HEK293T (cell line): Measurements from ENCODE around the gene TXNL4B.

Experiments used
- CTCF ChIA-PET: fragments of 350-600 bp; formaldehyde crosslinking; extraction: SDS; loops from one replicate; lab custom pipeline; 2021; ENCODE audit warnings: antibody characterized with exemption, inconsistent platforms; lab: Yijun Ruan, JAX
- POLR2A ChIA-PET: fragments of 350-600 bp; formaldehyde crosslinking; extraction: SDS; loops from one replicate; lab custom pipeline; 2020; ENCODE audit warnings: antibody characterized with exemption, inconsistent platforms; lab: Yijun Ruan, JAX
- DNase-seq: peaks from one replicate; pipeline ENCODE4 v3.0.0; 2012; ENCODE audit warnings: mixed read lengths; ENCODE audit errors: extremely low spot score
- ARNT ChIP-seq: fragments of 450-650 bp; IDR thresholded peaks from 2 replicates; pipeline ENCODE4 v1.6.1; 2017; ENCODE audit warnings: mild to moderate bottlenecking
- BHLHE40 ChIP-seq: fragments of 450-650 bp; IDR thresholded peaks from 2 replicates; pipeline ENCODE4 v1.6.1; 2016; ENCODE audit warnings: mild to moderate bottlenecking, moderate library complexity, borderline replicate concordance
- CTBP1 ChIP-seq: fragments of 450-650 bp; IDR thresholded peaks from 2 replicates; pipeline ENCODE4 v1.6.1; 2016; ENCODE audit warnings: borderline replicate concordance
- ELF4 ChIP-seq: fragments of 450-650 bp; IDR thresholded peaks from 2 replicates; pipeline ENCODE4 v1.6.1; 2017; ENCODE audit warnings: antibody characterized with exemption
- FOXA1 ChIP-seq: fragments of 450-650 bp; IDR thresholded peaks from 2 replicates; pipeline ENCODE4 v1.6.1; 2016; ENCODE audit warnings: mild to moderate bottlenecking
- FOXK2 ChIP-seq: fragments of 450-650 bp; IDR thresholded peaks from 2 replicates; pipeline ENCODE4 v1.6.1; 2016; ENCODE audit warnings: mild to moderate bottlenecking
- FOXM1 ChIP-seq: fragments of 450-650 bp; IDR thresholded peaks from 2 replicates; pipeline ENCODE4 v1.6.1; 2017; ENCODE audit warnings: mild to moderate bottlenecking, borderline replicate concordance
- HDGF ChIP-seq: fragments of 450-650 bp; IDR thresholded peaks from 2 replicates; pipeline ENCODE4 v1.6.1; 2017; ENCODE audit warnings: antibody characterized with exemption, borderline replicate concordance
- L3MBTL2 ChIP-seq: fragments of 450-650 bp; conservative IDR thresholded peaks from 2 replicates; pipeline ENCODE4 v1.6.1; 2016; ENCODE audit warnings: mild to moderate bottlenecking
- LEF1 ChIP-seq: fragments of 450-650 bp; IDR thresholded peaks from 2 replicates; pipeline ENCODE4 v1.6.1; 2017; ENCODE audit warnings: mild to moderate bottlenecking, borderline replicate concordance
- NFRKB ChIP-seq: fragments of 450-650 bp; IDR thresholded peaks from 2 replicates; pipeline ENCODE4 v1.6.1; 2016; ENCODE audit warnings: mild to moderate bottlenecking, moderate library complexity
- PKNOX1 ChIP-seq: fragments of 450-650 bp; IDR thresholded peaks from 2 replicates; pipeline ENCODE4 v1.6.1; 2016
- SP1 ChIP-seq: fragments of 450-650 bp; IDR thresholded peaks from 2 replicates; pipeline ENCODE4 v1.6.1; 2017
- SUZ12 ChIP-seq: fragments of 450-650 bp; IDR thresholded peaks from 2 replicates; pipeline ENCODE4 v1.6.1; 2016; ENCODE audit warnings: mild to moderate bottlenecking
- TARDBP ChIP-seq: fragments of 450-650 bp; IDR thresholded peaks from 2 replicates; pipeline ENCODE4 v1.6.1; 2016
- ZNF384 ChIP-seq: fragments of 450-650 bp; IDR thresholded peaks from 2 replicates; pipeline ENCODE4 v1.6.1; 2016

The TXNL4B gene

DNA sequence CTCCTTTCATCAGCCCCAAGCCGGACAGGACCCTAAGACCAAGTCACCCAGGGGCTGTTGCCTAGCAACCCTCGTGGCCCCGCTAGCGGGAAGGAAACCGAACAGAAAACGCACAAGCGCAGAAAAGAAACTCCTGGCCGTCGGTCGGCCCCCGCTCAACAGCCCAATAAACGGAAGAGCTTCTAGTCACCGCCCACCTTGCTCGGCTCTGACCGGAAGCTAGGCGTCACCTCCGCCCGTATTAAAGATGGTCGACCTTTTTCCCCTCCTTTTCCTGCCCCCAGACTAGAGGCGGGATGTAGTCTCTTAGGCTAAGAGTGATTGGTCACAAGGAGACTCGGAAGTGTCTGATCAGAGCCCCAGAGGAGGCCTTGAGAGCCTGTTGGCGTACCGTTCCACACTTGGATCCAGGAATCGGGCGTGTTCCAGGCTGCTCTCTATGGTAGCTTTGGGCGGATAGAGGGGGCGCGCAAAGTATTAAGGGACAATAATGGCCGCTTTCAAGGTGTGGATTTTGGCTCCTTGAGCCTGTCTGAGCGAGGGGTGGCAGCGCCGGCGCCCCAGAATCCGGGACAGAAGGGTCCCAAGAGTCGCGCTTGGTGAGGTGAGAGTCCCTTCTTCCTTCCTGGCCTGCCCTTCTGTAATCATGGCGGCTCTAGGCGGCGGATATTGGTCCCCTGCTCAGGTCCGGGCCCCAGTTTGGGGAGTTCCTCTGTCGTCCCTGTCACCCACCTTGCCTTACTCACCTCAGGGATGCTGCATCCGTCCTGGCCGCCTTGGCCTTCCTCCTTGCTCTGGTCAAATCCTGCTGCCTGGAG is at the start of gene TXNL4B, which contains the start of gene DHX38:
Gene TXNL4B, minus strand, starts transcription at position 173 of the 818 bp plus-strand sequence. CDS start 2,871 bp downstream, outside the sequence.
Gene DHX38, plus strand, starts transcription at position 400 of the 818 bp plus-strand sequence. CDS start 2,311 bp downstream, outside the sequence.
- DNase-seq: peak; percentile 95
- ChIA-PET POLR2A (interaction anchor here (0.7 to 2.1 kb wide), 10 partner anchors 8 to 210 kb away, joined by 3 to 12 read pairs (median 4); partner anchors contain the start of gene ZNF821), CTCF (interaction anchor here (1.5 kb wide), 1 partner anchor 26 kb away, joined by 4 read pairs; no protein-coding TSS in a partner anchor)
- TF ChIP-seq BHLHE40 (no peak), ELF4 (peak; percentile 76), TARDBP (no peak), FOXA1 (no peak), ARNT (no peak), LEF1 (no peak), L3MBTL2 (peak; percentile 36; the same call in 1 of the 2 replicates), PKNOX1 (peak; percentile 83), FOXM1 (no peak), NFRKB (peak; percentile 47; the same call in 1 of the 2 replicates)

GRCh38 chr16:72142476-72142875 is 49.1 kb upstream of the TXNL4B start:
- no peak for DNase-seq

GRCh38 chr16:72139908-72140307 is 46.5 kb upstream of the TXNL4B start:
- TF ChIP-seq FOXK2: no peak
- no peak for TF ChIP-seq NFRKB
- no peak for TF ChIP-seq TARDBP
- TF ChIP-seq ZNF384: no peak
- TF ChIP-seq ARNT: no peak
- TF ChIP-seq L3MBTL2: no peak
- TF ChIP-seq FOXA1: no peak
- TF ChIP-seq FOXM1: no peak
- no peak for TF ChIP-seq SP1
- no peak for TF ChIP-seq LEF1
- CTCF ChIA-PET: no interaction called here
- DNase-seq: no peak
- POLR2A ChIA-PET: no interaction called here

More at GRCh38 chr16:72142476-72142875, 49.1 kb upstream of the TXNL4B start:
- TF ChIP-seq BHLHE40 (no peak), LEF1 (no peak), NFRKB (no peak), ELF4 (no peak), ZNF384 (no peak), FOXM1 (no peak), SP1 (no peak), HDGF (no peak), CTBP1 (no peak), L3MBTL2 (no peak), SUZ12 (no peak), FOXK2 (no peak), TARDBP (no peak), ARNT (no peak)
- CTCF ChIA-PET: no interaction called here
- POLR2A ChIA-PET: no interaction called here

- ChIA-PET CTCF (no interaction called here), POLR2A (no interaction called here)
- DNase-seq: no peak
- no peak for TF ChIP-seq FOXA1
These were observed 44.7 kb upstream of the TXNL4B start for GRCh38 chr16:72138064-72138572.

GRCh38 chr16:72137380-72138063 is 44.1 kb upstream of the TXNL4B start:
- no peak for DNase-seq
- POLR2A ChIA-PET: no interaction called here
- CTCF ChIA-PET: no interaction called here
- TF ChIP-seq L3MBTL2 (no peak), CTBP1 (no peak), FOXM1 (no peak), LEF1 (no peak), NFRKB (no peak), FOXA1 (no peak), ZNF384 (no peak), PKNOX1 (no peak), TARDBP (no peak), ARNT (no peak), ELF4 (no peak), BHLHE40 (no peak), FOXK2 (no peak), SUZ12 (no peak)

DNA sequence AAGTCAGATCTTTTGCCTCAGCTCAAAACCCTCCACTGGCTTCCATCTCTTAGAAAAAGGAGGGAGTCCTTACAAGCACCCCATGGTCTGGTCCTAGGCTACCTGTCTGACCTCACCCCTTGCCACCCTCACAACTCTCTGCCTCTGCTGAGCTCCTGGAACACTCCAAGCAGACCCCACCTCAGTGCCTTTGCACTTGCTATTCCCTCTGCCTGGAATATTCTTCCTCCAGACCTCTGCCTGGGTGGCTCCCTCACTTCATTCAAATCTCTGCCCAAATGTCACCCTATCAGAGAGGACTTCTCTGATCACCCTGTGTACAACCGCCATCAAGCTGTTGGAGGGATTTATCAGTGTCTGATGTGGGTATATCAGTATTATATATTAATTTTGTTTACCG is 41.1 kb upstream of the TXNL4B start:
- TF ChIP-seq SUZ12: no peak
- no peak for TF ChIP-seq ZNF384
- TF ChIP-seq FOXM1: no peak
- TF ChIP-seq BHLHE40: no peak
- no peak for TF ChIP-seq L3MBTL2
- TF ChIP-seq HDGF: no peak
- ChIA-PET POLR2A (no interaction called here), CTCF (no interaction called here)
- DNase-seq: no peak
